B cell (primary cell): ENCODE data around the gene CCDC85B. TPM values are rescaled to one million over a fixed set of nuclear protein-coding genes. Genes with fewer than 3 reads are reported as not detected.

Experiments used
- ATAC-seq: fragments of 200-7000 bp; cut with Tn5 transposase; one replicate; pipeline ENCODE4 v1.10.0; 2021; ENCODE audit warnings: low read depth, mild to moderate bottlenecking, moderate number of reproducible peaks, moderate library complexity
- CTCF ChIA-PET: fragments of 350-600 bp; sonication (Branson Sonifier 250); formaldehyde crosslinking; loops from one replicate; lab custom pipeline; 2021; ENCODE audit warnings: antibody characterized with exemption, inconsistent platforms; lab: Charles Lee
- POLR2A ChIA-PET: fragments of 350-600 bp; sonication (Branson Sonifier 250); formaldehyde crosslinking; loops from one replicate; lab custom pipeline; 2021; ENCODE audit warnings: antibody characterized with exemption; lab: Charles Lee
- DNase-seq: peaks from one replicate; pipeline ENCODE4 v3.0.0; 2013
- H2AFZ ChIP-seq: 2 replicates; pipeline ENCODE4 v1.6.1; 2012; ENCODE audit warnings: mild to moderate bottlenecking, low read depth, low read length; ENCODE audit not compliant: insufficient read depth, poor library complexity, severe bottlenecking
- H3K27ac ChIP-seq, 2 donors: 1 replicate in 1 of 2; 2 replicates in 1 of 2; pipeline ENCODE4 v1.5.1; 2012 to 2013; ENCODE audit warnings: low read length in 2 of 2, mild to moderate bottlenecking in 2 of 2, moderate library complexity in 1 of 2
- H3K27me3 ChIP-seq, 4 experiments: fragments of 200-600 bp in 1 of 4; sonication (generic) in 1 of 4; replicated peaks in 1 of 4; 1 replicate in 2 of 4; 2 replicates in 2 of 4; pipeline versions ENCODE4 v1.6.1 to v1.7.0; 2013 to 2016; ENCODE audit warnings: low read length in 3 of 4, mild to moderate bottlenecking in 2 of 4, mixed read lengths in 1 of 4, moderate library complexity in 1 of 4; ENCODE audit not compliant: insufficient read depth in 4 of 4, control insufficient read depth in 3 of 4; ENCODE audit errors: control extremely low read depth in 1 of 4
- H3K36me3 ChIP-seq, 2 experiments: replicated peaks in 1 of 2; 1 replicate in 1 of 2; 2 replicates in 1 of 2; pipeline versions ENCODE4 v1.6.1 to v1.7.1; 2013; ENCODE audit warnings: low read length in 1 of 2; ENCODE audit not compliant: insufficient read depth in 2 of 2, control insufficient read depth in 1 of 2; ENCODE audit errors: control extremely low read depth in 1 of 2, extremely low read depth in 1 of 2
- H3K4me1 ChIP-seq, 2 donors: fragments of 200-600 bp in 1 of 2; sonication (generic) in 1 of 2; 1 replicate in 1 of 2; 2 replicates in 1 of 2; pipeline versions ENCODE4 v1.5.1 to v1.6.1; 2013 to 2017; ENCODE audit warnings: low read length in 2 of 2; ENCODE audit not compliant: control insufficient read depth in 2 of 2, insufficient read depth in 2 of 2
- H3K4me2 ChIP-seq: replicated peaks from 2 replicates; pipeline ENCODE3; 2012; ENCODE audit warnings: mild to moderate bottlenecking, low read depth, low read length; ENCODE audit not compliant: poor library complexity, severe bottlenecking
- H3K4me3 ChIP-seq, 5 experiments: fragments of 200-600 bp in 1 of 5; sonication (generic) in 1 of 5; 1 replicate in 3 of 5; 2 replicates in 2 of 5; pipeline versions ENCODE4 v1.5.1 to v1.7.0; 2011 to 2016; ENCODE audit warnings: low read length in 4 of 5, mild to moderate bottlenecking in 4 of 5, low read depth in 2 of 5, control low read depth in 1 of 5, moderate library complexity in 1 of 5; ENCODE audit not compliant: insufficient read depth in 1 of 5; ENCODE audit errors: control extremely low read depth in 1 of 5, extremely low read depth in 1 of 5
- H3K79me2 ChIP-seq: fragments of 200-600 bp; sonication (generic); one replicate; pipeline ENCODE4 v1.6.0; 2016; ENCODE audit warnings: low read length; ENCODE audit not compliant: control insufficient read depth, insufficient read depth
- H3K9ac ChIP-seq: fragments of 200-600 bp; sonication (generic); 2 replicates; pipeline ENCODE4 v1.6.1; 2017; ENCODE audit warnings: mild to moderate bottlenecking, low read length, moderate library complexity
- H3K9me3 ChIP-seq, 3 donors: one replicate each; pipeline versions ENCODE4 v1.6.1 to v1.7.1; 2013; ENCODE audit warnings: low read length in 2 of 3; ENCODE audit not compliant: control insufficient read depth in 2 of 3, insufficient read depth in 1 of 3; ENCODE audit errors: control extremely low read depth in 1 of 3
- H4K20me1 ChIP-seq: 2 replicates; pipeline ENCODE4 v1.6.0; 2012; ENCODE audit warnings: mild to moderate bottlenecking, low read length; ENCODE audit not compliant: insufficient read depth, control insufficient read depth, poor library complexity, severe bottlenecking
- H3K27ac Mint-ChIP-seq: one replicate; pipeline ENCODE4 v1.8.0; 2021; ENCODE audit warnings: mixed read lengths
- H3K27me3 Mint-ChIP-seq: one replicate; pipeline ENCODE4 v1.8.0; 2021; ENCODE audit warnings: mixed read lengths
- H3K4me1 Mint-ChIP-seq: one replicate; pipeline ENCODE4 v1.8.0; 2021; ENCODE audit warnings: mixed read lengths
- H3K4me3 Mint-ChIP-seq: one replicate; pipeline ENCODE4 v1.8.0; 2021; ENCODE audit warnings: mixed read lengths
- H3K9me3 Mint-ChIP-seq: one replicate; pipeline ENCODE4 v1.8.0; 2022; ENCODE audit warnings: mixed read lengths; ENCODE audit not compliant: insufficient read depth
- CTCF ChIP-seq: fragments of 200-600 bp; IDR thresholded peaks from one replicate; pipeline ENCODE4 v1.8.0; 2022; ENCODE audit warnings: antibody characterized with exemption, mild to moderate bottlenecking
- EZH2 ChIP-seq: IDR thresholded peaks from 2 replicates; pipeline ENCODE4 v1.6.1; 2012; ENCODE audit warnings: borderline replicate concordance, low read depth, mild to moderate bottlenecking, moderate library complexity, low read length; ENCODE audit not compliant: insufficient read depth, poor library complexity, severe bottlenecking
- WGBS: methylation state at CpG from one replicate; pipeline ENCODE4 v1.1.5; 2013; ENCODE audit warnings: missing lambda C conversion rate; ENCODE audit not compliant: insufficient coverage; 5-methylcytosine and 5-hydroxymethylcytosine counted together
- intact Hi-C: fragments of 100-400 bp; cut with micrococcal nuclease; formaldehyde crosslinking; loops from one replicate; pipeline ENCODE4 v1.10.0; 2022
- polyA plus RNA-seq: library from polyadenylated mRNA; depleted of rRNA; stranded (reverse); fragments of >200 nt; gene quantifications from 2 replicates; pipeline ENCODE4 v1.2.3, GENCODE V29; 2012
- total RNA-seq, 2 donors: library from RNA; stranded (reverse); fragments of 120-200 nt in 1 of 2; gene quantifications; 1 replicate in 1 of 2; 2 replicates in 1 of 2; pipeline versions ENCODE4 v1.2.3 to v1.2.4, GENCODE V29; 2013 to 2022

CCDC85B gene
- total and polyA plus RNA-seq, 2 donors (not counting 1 experiment from before 2014, with no cell fraction given) = 18.2 to 39.5 TPM

- ChIA-PET POLR2A (interaction anchor here (1.6 kb wide), 1 partner anchor 171 kb away, joined by 12 read pairs; no protein-coding TSS in a partner anchor), CTCF (interaction anchor here (1.0 to 15.5 kb wide), 6 partner anchors 14 to 171 kb away, joined by 3 to 244 read pairs (median 16); partner anchors contain the start of genes CFL1, KAT5 and MUS81)
- Histone ChIP-seq H3K27me3 (no peaks in the 10 kb centered on the region), H3K4me3 (no peak overlapping the region), H3K36me3 (peaks cover 0 to 31% of the 10 kb centered on the region in 2 experiments), H3K9ac (no peak overlapping the region), H3K79me2 (peaks cover 19% of the 10 kb centered on the region), H4K20me1 (peaks cover 5% of the 10 kb centered on the region), H3K27ac (no peak overlapping the region), H3K9me3 (no peaks in the 10 kb centered on the region), H2AFZ (no peak overlapping the region), H3K4me2 (no peak overlapping the region), H3K4me1 (peaks cover 11 to 34% of the 10 kb centered on the region in 2 donors)
- H3K27me3 Mint-ChIP-seq = no peaks in the 10 kb centered on the region
- H3K27ac Mint-ChIP-seq = no peak overlapping the region
- no peaks in the 10 kb centered on the region for H3K9me3 Mint-ChIP-seq
- no peak for ATAC-seq
- TF ChIP-seq CTCF (no peak), EZH2 (no peak)
- WGBS = 96% methylated on average over 23 of the region's 30 CpGs
- intact Hi-C loops = no loop called here
- DNase-seq = no peak
- H3K4me3 Mint-ChIP-seq = no peak overlapping the region
- H3K4me1 Mint-ChIP-seq = peaks cover 37% of the 10 kb centered on the region
These were observed 8.1 kb upstream of the CCDC85B start for GRCh38 chr11:65882120-65883057.
